ENCODE results near the gene NOSTRIN. TPM values are rescaled to one million over a fixed set of nuclear protein-coding genes. Genes with fewer than 3 reads are reported as not detected.
"Not testable (repeated sequence)": the region's sequence is repeated elsewhere in the genome, so short reads cannot be mapped to it uniquely, and the experiment has no call there.

Gene NOSTRIN
- total and polyA plus RNA-seq, 5 donors: 21.2 to 33.2 (median 26.5) TPM

DNA sequence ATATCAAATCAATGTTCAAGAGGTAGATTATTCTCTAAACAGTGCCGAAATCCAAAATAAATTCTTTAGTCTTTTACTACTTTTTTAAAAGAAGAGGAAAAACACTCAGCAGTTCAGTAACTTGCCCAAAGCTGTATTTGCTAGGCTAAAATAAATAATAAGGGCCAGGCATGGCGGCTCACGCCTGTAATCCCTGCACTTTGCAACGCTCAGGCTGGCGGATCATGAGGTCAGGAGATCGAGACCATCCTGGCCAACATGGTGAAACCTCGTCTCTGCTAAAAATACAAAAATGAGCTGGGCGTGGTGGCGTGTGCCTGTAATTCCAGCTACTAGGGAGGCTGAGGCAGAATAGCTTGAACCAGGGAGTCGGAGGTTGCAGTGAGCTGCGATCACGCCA lies 79.7 kb downstream of the NOSTRIN start:
- H3K27me3 ChIP-seq (ENCODE audit: control insufficient read depth, insufficient read depth); H3K9me3 ChIP-seq (ENCODE audit: control insufficient read depth, low read length); H3K27ac ChIP-seq (ENCODE audit: low read length); H3K4me1 ChIP-seq (ENCODE audit: control insufficient read depth, insufficient read depth, low read length); DNase-seq; intact Hi-C loops (cut with DNase I); H3K4me3 ChIP-seq (ENCODE audit: low read length); ATAC-seq: not testable (repeated sequence)
- WGBS: 97% methylated on average over 12 of the region's 12 CpGs

GRCh38 chr2:168884975-168885374 lies 82.5 kb downstream of the NOSTRIN start:
- ATAC-seq: no peak
- H3K4me1 ChIP-seq (ENCODE audit: control insufficient read depth, insufficient read depth, low read length): peaks cover 2% of the 10 kb centered on the region
- no peak overlapping the region for H3K4me3 ChIP-seq (ENCODE audit: low read length)
- intact Hi-C loops (cut with DNase I): no loop called here
- no peaks in the 10 kb centered on the region for H3K27me3 ChIP-seq (ENCODE audit: control insufficient read depth, insufficient read depth)
- no peak overlapping the region for H3K27ac ChIP-seq (ENCODE audit: low read length)
- WGBS: 100% methylated on average over 1 of the region's 1 CpG
- H3K9me3 ChIP-seq (ENCODE audit: control insufficient read depth, low read length): no peaks in the 10 kb centered on the region
- DNase-seq: no peak

DNA sequence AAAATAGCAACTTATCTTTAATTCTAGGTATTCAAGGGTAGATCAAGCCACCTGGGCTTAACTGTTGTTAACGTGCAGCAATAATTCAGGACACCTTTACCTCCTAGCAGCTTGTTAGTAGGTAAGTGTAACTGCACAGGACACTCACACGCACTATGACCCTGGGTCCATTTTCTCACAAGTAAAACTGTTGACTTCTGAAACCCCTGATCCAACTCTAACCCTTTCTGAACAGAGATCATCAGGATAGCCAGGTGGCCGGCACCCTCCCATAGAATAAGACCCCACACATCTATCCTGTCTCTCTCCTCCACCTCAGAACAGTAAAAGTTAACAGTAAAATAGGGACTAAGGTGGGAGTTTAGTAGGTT lies 87.2 kb downstream of the NOSTRIN start:
- 39% methylated on average over 3 of the region's 3 CpGs for WGBS
- ATAC-seq (no peak), DNase-seq (no peak)
- H3K27ac ChIP-seq (ENCODE audit: low read length): no peak overlapping the region
- H3K4me1 ChIP-seq (ENCODE audit: control insufficient read depth, insufficient read depth, low read length): no peaks in the 10 kb centered on the region
- H3K9me3 ChIP-seq (ENCODE audit: control insufficient read depth, low read length): no peaks in the 10 kb centered on the region
- intact Hi-C loops (cut with DNase I): no loop called here
- no peaks in the 10 kb centered on the region for H3K27me3 ChIP-seq (ENCODE audit: control insufficient read depth, insufficient read depth)
- H3K4me3 ChIP-seq (ENCODE audit: low read length): no peak overlapping the region

- intact Hi-C loops (cut with DNase I): no loop called here
- Histone ChIP-seq H3K4me3 (ENCODE audit: low read length) (peak within 1 kb of the TSS; percentile 27), H3K27me3 (ENCODE audit: control insufficient read depth, insufficient read depth) (no peaks in the 10 kb centered on the region), H3K27ac (ENCODE audit: low read length) (no peak within 1 kb of the TSS), H3K4me1 (ENCODE audit: control insufficient read depth, insufficient read depth, low read length) (no peaks in the 10 kb centered on the region), H3K9me3 (ENCODE audit: control insufficient read depth, low read length) (no peaks in the 10 kb centered on the region)
- DNase-seq (peak; percentile 88 to 95 (median 93)), ATAC-seq (peak; percentile 98 to 99)
- WGBS: under 1% methylated on average over 38 of the region's 38 CpGs
These were observed 87.8 kb downstream of the NOSTRIN start, which contains the start of gene SPC25 for GRCh38 chr2:168890006-168890782. SPC25 (minus strand) TSS chr2:168890430; CDS start chr2:168889519, 911 bp downstream.

- Histone ChIP-seq H3K4me3 (ENCODE audit: low read length) (no peak overlapping the region), H3K27me3 (ENCODE audit: control insufficient read depth, insufficient read depth) (no peaks in the 10 kb centered on the region), H3K27ac (ENCODE audit: low read length) (no peak overlapping the region), H3K4me1 (ENCODE audit: control insufficient read depth, insufficient read depth, low read length) (no peaks in the 10 kb centered on the region), H3K9me3 (ENCODE audit: control insufficient read depth, low read length) (no peaks in the 10 kb centered on the region)
- intact Hi-C loops (cut with DNase I): no loop called here
- DNase-seq (no peak), ATAC-seq (no peak)
- WGBS: 85% methylated on average over 3 of the region's 3 CpGs
These were observed 89.9 kb downstream of the NOSTRIN start for GRCh38 chr2:168892327-168892726.

DNA sequence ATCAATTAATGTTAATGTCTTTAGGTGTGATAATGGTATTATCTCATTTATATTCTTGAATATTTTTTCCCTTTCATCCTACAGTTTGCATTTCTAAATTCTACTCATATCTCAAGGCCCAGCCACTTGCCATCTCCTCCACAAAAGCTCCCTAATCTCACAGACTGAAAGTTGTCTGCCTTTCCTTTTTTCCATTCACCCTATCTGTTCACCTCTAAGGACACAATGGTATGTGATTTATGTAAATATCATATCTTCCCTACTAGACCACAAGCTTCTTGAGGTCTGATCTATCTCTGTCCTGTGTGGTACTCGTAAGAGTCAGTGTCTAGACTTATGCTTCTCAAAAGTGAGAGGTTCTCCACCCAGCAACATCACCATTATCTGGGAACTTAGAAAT lies 91.7 kb downstream of the NOSTRIN start:
- 91% methylated on average over 1 of the region's 1 CpG for WGBS
- ATAC-seq (no peak), DNase-seq (no peak)
- intact Hi-C loops (cut with DNase I): no loop called here
- no peaks in the 10 kb centered on the region for H3K27me3 ChIP-seq (ENCODE audit: control insufficient read depth, insufficient read depth)
- H3K4me3 ChIP-seq (ENCODE audit: low read length): no peak overlapping the region
- H3K27ac ChIP-seq (ENCODE audit: low read length): no peak overlapping the region
- no peaks in the 10 kb centered on the region for H3K4me1 ChIP-seq (ENCODE audit: control insufficient read depth, insufficient read depth, low read length)
- no peaks in the 10 kb centered on the region for H3K9me3 ChIP-seq (ENCODE audit: control insufficient read depth, low read length)

- Histone ChIP-seq H3K4me3 (ENCODE audit: low read length) (no peak overlapping the region), H3K4me1 (ENCODE audit: control insufficient read depth, insufficient read depth, low read length) (no peaks in the 10 kb centered on the region), H3K9me3 (ENCODE audit: control insufficient read depth, low read length) (no peaks in the 10 kb centered on the region), H3K27ac (ENCODE audit: low read length) (no peak overlapping the region), H3K27me3 (ENCODE audit: control insufficient read depth, insufficient read depth) (no peaks in the 10 kb centered on the region)
- ATAC-seq (no peak), DNase-seq (no peak)
- intact Hi-C loops (cut with DNase I): no loop called here
These were observed 92.3 kb downstream of the NOSTRIN start for GRCh38 chr2:168894720-168895119.

DNA sequence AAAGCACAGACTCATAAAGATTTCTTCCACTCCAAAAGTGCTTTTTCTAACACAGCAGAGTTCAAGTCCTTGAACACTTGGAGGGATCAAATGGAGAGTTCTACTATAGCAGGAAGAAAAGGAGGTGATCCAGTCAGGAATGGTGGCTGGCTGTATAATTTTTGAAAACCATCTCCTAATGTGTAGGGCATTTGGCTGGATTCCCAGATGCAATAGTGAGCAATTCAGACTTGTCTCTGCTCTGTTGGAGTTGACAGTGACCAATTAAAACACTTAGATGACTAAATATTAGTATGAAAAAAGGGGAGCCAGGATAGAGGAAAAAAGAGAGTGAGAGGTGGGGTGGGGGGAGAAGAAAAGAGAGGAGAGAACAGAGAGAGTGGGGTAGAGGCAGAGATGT lies 93.3 kb downstream of the NOSTRIN start:
- no peaks in the 10 kb centered on the region for H3K4me1 ChIP-seq (ENCODE audit: control insufficient read depth, insufficient read depth, low read length)
- H3K9me3 ChIP-seq (ENCODE audit: control insufficient read depth, low read length): no peaks in the 10 kb centered on the region
- H3K27me3 ChIP-seq (ENCODE audit: control insufficient read depth, insufficient read depth): no peaks in the 10 kb centered on the region
- intact Hi-C loops (cut with DNase I): no loop called here
- DNase-seq (no peak), ATAC-seq (no peak)
- H3K4me3 ChIP-seq (ENCODE audit: low read length): no peak overlapping the region
- no peak overlapping the region for H3K27ac ChIP-seq (ENCODE audit: low read length)

GRCh38 chr2:168896783-168897182 lies 94.3 kb downstream of the NOSTRIN start:
- ATAC-seq (no peak), DNase-seq (no peak)
- intact Hi-C loops (cut with DNase I): no loop called here
- WGBS: 48% methylated on average over 4 of the region's 4 CpGs
- Histone ChIP-seq H3K4me1 (ENCODE audit: control insufficient read depth, insufficient read depth, low read length) (no peaks in the 10 kb centered on the region), H3K27ac (ENCODE audit: low read length) (no peak overlapping the region), H3K9me3 (ENCODE audit: control insufficient read depth, low read length) (no peaks in the 10 kb centered on the region), H3K4me3 (ENCODE audit: low read length) (no peak overlapping the region), H3K27me3 (ENCODE audit: control insufficient read depth, insufficient read depth) (no peaks in the 10 kb centered on the region)

GRCh38 chr2:168897449-168897848 lies 95.0 kb downstream of the NOSTRIN start:
- Histone ChIP-seq H3K27me3 (ENCODE audit: control insufficient read depth, insufficient read depth) (no peaks in the 10 kb centered on the region), H3K27ac (ENCODE audit: low read length) (no peak overlapping the region), H3K9me3 (ENCODE audit: control insufficient read depth, low read length) (no peaks in the 10 kb centered on the region), H3K4me3 (ENCODE audit: low read length) (no peak overlapping the region), H3K4me1 (ENCODE audit: control insufficient read depth, insufficient read depth, low read length) (no peaks in the 10 kb centered on the region)
- ATAC-seq (no peak), DNase-seq (no peak)
- 82% methylated on average over 1 of the region's 1 CpG for WGBS
- intact Hi-C loops (cut with DNase I): no loop called here

GRCh38 chr2:168901003-168901402 lies 98.6 kb downstream of the NOSTRIN start, which contains the start of gene G6PC2:
G6PC2 (plus strand) TSS chr2:168901291; CDS start chr2:168901332, 41 bp downstream.
- Histone ChIP-seq H3K27ac (ENCODE audit: low read length) (no peak within 1 kb of the TSS), H3K4me1 (ENCODE audit: control insufficient read depth, insufficient read depth, low read length) (no peaks in the 10 kb centered on the region), H3K4me3 (ENCODE audit: low read length) (no peak within 1 kb of the TSS), H3K9me3 (ENCODE audit: control insufficient read depth, low read length) (no peaks in the 10 kb centered on the region), H3K27me3 (ENCODE audit: control insufficient read depth, insufficient read depth) (no peaks in the 10 kb centered on the region)
- intact Hi-C loops (cut with DNase I): no loop called here
- DNase-seq (no peak), ATAC-seq (no peak)
- WGBS: 77% methylated on average over 5 of the region's 5 CpGs

DNA sequence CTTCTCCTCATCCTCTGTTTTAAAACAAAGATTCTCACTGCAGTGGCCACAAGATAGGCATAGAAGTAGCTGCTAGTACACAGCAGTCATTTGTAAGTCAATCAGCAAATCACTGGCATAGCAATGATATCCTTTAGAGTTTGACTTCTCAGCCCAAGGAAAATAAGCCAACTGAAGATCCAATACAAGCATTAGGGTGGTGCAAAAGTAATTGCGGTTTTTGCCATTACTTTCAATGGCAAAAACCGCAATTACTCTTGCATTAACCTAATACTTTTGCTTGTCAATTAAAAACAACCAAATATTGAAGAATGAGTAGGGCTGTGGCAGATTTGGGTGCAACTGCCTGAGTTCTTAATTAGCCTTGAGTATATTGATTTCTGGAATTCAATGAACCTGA lies 101.5 kb downstream of the NOSTRIN start:
- WGBS: 92% methylated on average over 2 of the region's 2 CpGs
- H3K4me1 ChIP-seq (ENCODE audit: control insufficient read depth, insufficient read depth, low read length): no peaks in the 10 kb centered on the region
- H3K4me3 ChIP-seq (ENCODE audit: low read length): no peak overlapping the region
- intact Hi-C loops (cut with DNase I): no loop called here
- H3K27ac ChIP-seq (ENCODE audit: low read length): no peak overlapping the region
- ATAC-seq (no peak), DNase-seq (no peak)
- H3K9me3 ChIP-seq (ENCODE audit: control insufficient read depth, low read length): no peaks in the 10 kb centered on the region
- no peaks in the 10 kb centered on the region for H3K27me3 ChIP-seq (ENCODE audit: control insufficient read depth, insufficient read depth)

Data from right cardiac atrium (tissue), 5 donors.